Loucy (cell line): ENCODE data around the gene PIP4P1.

Experiments used
- EZH2phosphoT487 ChIP-seq: fragments of 200-600 bp; IDR thresholded peaks from 2 replicates; pipeline ENCODE4 v1.6.1; 2018; ENCODE audit warnings: antibody characterized with exemption, mild to moderate bottlenecking, moderate library complexity, borderline replicate concordance
- TF ChIP-seq, protein P1 (sequence below): fragments of 200-600 bp; sonication (generic); conservative IDR thresholded peaks from 2 replicates; pipeline ENCODE4 v1.5.1; 2014; ENCODE audit warnings: mild to moderate bottlenecking, antibody characterized with exemption, low read length

DNA sequence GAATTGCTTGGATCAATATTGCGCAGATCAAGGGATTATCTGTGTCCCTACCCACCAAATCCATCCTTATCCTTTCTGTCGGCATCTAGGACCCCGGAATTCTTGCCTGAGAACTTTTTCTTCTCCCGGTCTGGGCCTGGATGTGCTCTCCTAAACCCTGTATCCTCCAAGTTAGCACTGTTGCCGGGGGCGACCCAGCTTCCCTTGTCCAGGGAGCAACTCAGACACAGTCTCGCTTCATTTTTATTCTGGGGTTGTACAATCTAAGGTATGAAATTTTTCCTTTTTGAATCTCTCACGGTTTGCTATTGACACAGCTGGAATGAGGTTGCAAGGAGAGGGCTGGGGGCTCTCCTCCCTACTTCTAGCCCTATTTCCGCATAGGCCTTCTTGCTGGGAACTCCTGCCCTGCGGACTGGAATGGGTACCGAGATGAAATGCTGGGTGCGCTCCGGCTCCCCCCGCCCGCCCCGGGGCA is 7.6 kb upstream of the PIP4P1 start:
- TF ChIP-seq, protein P1, sequence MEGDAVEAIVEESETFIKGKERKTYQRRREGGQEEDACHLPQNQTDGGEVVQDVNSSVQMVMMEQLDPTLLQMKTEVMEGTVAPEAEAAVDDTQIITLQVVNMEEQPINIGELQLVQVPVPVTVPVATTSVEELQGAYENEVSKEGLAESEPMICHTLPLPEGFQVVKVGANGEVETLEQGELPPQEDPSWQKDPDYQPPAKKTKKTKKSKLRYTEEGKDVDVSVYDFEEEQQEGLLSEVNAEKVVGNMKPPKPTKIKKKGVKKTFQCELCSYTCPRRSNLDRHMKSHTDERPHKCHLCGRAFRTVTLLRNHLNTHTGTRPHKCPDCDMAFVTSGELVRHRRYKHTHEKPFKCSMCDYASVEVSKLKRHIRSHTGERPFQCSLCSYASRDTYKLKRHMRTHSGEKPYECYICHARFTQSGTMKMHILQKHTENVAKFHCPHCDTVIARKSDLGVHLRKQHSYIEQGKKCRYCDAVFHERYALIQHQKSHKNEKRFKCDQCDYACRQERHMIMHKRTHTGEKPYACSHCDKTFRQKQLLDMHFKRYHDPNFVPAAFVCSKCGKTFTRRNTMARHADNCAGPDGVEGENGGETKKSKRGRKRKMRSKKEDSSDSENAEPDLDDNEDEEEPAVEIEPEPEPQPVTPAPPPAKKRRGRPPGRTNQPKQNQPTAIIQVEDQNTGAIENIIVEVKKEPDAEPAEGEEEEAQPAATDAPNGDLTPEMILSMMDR: no peak
- TF ChIP-seq EZH2phosphoT487: no peak
